GM19395 (cell line): ENCODE measurements around the gene SMIM22.

Source experiments
- ATAC-seq: cut with Tn5 transposase; IDR thresholded peaks from one replicate; pipeline ENCODE4 v1.9.1; 2021; ENCODE audit warnings: mild to moderate bottlenecking, moderate library complexity; ENCODE audit not compliant: unreplicated experiment

SMIM22 gene

DNA sequence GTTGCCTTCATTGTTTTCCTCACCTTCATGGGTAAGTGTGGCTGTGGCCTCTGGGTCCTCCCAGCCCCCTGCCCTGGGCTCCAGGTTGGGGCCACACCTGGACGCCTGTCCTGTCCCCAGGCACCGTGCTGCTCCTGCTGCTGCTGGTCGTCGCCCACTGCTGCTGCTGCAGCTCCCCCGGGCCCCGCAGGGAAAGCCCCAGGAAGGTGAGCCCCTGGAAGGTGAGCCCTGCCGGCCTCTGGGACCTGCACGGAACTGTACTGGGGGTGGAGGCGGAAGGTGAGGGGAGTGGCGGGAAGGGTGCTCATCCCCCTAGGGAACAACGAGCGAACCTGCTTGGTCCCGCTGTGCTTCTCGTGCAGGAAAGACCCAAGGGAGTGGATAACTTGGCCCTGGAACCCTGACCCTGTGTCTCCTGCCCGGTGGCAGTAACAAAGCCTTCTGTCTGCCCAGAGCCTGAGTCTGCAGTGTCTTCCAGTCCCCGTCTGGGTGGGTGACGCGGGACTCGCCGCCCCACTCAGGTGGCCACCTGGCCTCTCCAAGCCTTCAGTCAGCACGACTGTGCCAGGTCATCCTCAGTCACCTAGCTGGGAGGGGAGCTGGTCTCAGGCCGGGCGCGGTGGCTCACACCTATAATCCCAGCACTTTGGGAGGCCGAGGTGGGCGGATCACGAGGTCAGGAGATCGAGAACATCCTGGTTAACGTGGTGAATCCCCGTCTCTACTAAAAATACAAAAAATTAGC, 831 bp downstream of the SMIM22 start:
- ATAC-seq = no peak

DNA sequence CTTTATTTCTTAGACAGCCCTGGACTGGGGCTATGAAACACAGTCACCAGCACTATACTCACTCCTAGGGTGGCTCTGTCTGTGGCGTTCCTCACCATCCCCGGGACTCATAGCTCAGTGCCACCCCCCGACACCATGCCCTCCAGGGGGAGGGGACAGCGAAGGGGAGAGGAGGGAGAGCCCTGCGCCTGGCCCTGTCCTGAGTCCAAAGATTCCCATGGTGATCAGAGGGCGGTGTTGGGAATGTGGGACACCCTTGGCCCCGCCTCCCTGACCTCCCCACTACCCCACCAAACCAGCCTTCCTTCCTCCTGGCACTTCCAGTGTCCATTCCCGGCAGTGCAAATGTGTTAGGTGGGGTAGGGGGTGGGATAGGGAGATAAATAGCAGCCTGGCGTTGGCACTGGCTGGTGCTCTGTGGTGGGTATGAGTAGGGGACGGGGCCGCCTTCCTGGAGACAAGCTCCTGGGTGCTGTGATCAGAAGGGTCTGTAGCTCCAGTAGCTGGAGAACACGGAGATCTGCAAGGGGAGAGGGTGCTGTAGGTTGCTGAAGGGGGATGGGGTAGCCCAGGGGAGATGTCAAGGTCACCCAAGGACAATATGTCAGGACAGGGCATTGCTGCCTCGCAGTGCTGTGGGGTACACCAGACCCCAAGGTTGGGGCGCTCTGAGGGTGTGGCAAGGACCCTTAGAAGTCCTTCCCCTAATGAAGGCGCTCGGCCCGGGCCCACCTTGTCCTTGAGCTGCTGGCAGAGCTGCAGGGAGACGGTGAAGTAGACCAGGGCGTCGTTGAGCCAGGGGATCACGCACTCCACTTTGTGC, 2.0 kb downstream of the SMIM22 start:
- ATAC-seq = no peak

DNA sequence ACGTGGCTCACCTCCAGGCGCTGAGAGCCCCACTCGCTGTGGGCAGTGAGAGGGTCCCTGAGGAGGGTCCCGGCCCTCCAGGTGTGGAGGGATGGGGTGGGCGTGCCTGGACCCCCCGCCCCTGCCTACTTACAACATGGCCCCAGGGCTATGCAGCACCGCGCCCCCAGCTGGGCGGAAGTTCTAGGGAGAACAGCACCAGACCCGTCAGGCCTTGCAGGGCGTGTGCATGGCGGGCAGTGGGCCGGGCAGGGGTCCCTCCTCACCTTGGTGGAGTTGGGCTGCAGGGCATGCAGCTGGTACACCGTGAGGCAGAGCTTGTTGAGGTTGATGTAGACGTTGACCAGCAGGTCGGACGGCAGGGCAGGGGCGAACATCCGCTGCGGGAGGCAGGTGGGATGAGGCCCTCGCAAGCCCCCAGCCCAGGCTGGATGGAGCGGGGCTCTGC, 2.7 kb downstream of the SMIM22 start:
- ATAC-seq = no peak

DNA sequence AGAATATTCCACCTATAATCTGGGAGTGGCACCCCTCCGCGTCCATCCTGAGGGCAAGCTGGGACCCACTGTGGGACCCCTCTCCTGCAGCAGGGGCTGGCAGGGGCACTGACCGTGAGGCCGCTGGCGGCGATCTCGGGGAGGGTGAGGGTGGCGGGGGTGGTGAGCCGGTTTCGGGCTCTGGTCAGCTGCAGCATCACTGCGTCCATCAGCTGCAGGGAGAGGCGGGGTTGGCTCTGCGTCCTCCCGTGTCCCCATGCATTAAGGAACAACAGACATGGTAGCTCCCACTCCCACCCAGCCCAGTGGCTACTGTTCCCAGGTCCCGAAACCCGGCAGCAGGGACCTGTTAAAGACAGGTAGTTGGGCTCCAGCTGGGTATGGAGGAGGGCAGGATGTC, 3.3 kb downstream of the SMIM22 start:
- no peak for ATAC-seq

DNA sequence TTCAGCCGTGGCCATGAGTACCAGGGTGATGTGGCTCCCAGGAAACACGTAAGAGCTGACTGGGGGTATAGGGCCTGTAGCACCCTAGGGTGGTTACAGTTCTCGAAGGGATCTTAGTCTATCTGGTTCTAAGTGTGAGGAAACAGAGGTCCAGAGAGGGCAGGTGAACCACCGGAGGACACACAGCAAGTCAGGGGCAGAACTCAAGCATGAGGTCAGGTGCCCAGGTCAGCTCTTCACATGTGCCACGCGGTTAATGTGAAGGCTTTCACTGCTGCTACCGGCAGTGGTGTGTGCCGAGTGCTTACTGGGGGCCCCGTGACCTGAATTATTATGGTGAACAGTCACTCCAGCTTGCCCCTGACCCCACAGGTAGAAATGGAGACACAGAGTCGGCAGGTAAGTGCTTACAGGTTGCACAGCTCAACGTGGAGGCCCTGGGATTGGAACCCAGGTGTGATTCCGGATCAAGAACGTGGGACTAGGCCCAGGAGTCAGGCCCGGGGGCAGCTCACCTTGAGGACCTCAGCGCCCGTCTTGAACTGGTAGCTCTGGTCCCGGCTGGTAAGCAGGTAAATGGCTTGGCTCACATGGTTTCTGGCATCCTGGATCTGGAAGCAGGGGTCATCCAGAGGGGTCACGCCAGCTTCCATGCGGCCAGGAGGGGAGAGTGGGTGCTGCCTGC, 4.1 kb downstream of the SMIM22 start:
- ATAC-seq = no peak

DNA sequence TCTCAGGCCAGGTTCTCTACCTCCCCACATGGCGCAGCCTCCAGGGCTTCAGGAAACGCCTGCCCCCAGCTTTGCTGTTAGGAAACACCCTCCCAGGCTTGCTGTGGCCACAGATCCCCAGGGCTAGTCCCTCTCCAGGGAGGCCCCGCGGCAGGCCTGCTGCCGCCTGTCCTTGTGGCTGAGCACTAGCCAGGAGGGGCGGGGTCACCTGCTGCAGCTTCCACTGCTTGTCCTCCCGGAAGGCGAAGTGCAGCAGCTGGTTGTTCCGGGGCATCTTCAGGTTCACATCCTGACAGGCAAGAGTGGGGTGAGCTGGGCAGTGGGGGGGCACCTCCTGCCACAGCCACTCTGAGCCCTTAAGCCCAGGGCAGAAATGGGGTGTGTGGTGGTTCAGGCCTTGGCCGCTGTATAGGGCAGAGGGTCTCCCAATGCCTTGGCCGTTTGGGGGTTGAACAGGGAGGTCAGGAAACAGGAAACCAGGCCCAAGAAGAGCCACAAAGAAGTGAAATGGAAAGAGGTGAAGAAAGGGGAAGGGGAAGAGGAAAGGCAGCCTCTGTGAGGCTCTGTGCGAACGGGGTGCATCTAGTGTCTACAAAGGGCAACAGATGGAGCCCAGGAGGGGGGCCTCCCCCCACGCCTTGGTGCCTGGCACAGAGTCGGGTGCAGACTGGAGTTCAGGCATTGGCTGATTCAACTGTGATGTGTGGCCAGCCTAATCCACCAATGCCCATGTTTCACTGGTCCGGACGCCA, 5.3 kb downstream of the SMIM22 start:
- no peak for ATAC-seq

DNA sequence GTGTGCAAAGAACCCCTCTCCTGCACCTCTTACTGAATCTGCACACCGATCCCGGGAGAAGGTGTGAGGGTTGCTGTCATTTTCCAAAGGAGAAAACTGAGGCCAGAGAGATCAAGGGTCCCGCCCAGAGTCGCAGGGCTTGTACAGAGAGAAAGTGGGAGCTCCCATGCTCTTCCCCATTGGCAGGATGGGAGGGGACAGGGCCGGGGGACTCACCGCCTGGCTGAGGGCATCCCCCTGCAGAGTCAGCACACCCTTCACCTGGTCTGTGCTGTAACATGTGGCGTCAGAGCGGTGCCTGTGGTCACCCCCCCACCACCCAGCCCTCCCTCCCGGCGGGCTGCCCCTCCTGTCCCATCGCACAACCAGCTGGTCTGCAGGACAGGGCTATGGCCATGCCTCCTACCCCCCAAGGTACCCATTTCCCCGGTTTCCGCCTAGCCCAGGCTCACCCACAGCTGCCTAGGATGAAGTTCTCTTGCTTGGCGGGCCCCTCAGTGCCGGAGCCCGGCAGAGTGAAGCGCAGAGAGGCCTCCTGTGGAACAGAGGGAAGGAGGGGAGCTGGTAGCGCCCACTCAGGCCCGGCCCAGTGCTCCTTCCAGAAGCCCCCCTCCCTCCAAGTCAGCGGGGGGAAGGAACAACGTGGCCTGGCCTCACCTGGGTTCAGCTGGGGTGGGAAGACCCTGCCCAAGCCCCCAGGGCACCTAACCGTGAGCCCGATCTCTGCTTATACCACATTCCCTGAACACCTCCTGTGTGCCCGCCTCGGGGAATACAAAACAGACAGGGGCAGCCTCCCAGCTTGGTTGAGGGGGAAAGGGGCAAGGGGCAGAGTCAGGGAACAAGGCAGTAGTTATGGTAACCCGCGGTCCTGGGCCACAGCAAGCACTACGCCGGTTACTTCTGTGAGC, 6.1 kb downstream of the SMIM22 start:
- ATAC-seq = no peak

DNA sequence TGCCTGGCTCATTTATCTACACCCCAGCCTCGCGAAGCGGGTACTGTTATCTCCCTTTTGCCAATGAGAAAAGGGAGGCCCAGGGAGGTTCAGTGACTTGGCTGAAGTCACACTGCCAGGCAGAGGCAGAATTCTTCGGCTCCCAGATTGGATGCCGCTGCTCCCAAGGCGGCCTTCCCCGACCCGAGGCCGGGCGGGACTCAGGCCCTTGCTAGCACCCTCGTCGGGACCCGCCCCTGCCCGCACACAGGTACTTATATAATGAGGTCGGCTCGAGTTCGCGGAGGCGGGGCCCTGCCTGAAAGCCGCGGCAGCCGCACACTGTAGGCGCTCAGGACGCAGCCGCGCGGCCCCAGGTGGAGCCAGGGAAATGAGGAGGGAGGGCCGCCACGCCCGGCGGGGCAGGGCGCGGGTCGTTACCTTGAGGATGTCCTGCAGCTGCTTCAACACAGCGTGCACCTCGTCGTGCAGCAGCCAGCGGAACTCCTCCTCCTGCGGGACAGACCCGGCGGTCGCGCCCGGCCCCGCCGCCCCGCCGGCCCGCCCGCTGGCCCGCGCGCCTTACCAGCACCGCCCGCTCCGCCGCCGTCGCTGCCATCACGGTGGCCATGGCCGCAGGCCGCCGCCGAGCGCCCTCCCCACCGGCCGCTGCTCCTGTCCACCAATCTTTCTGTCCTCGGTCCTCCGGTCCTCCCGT, 6.9 kb downstream of the SMIM22 start, which contains the start of gene ROGDI:
TSS of gene ROGDI (minus strand) at position 672 of the 697 bp plus-strand sequence. CDS start at position 610, 62 bp downstream.
- ATAC-seq = peak; percentile 66

DNA sequence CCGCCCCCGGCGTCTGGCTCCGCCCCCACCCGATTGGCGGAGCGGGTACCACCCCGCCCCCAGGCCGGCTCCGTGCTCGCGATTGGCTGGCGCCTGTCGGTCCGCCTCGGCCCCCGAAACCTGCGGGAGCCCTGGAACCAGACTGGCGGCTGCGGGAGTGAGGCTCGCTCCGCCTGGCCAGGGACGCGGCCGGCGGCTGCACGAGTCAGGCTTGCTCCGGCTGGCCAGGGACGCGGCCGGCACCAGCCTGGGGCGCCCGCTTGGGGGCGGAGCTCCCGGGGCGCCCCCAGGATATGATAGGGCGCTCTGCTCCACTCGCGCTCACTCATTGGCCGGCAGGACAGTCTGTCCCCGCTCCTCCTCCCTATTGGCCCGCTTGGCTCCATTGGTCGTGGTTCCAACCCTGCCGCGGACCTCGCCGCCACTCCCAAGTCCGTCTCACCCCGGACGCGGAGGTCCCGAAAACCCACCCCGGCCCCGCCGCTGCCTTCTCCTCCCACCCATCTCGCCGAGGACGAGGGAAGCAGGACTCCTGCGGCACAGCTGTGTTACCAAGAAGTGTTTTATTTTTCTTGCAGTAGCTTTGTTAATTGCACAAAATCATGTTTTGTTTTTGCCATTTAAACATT, 7.6 kb downstream of the SMIM22 start:
- peak; percentile 89 for ATAC-seq

DNA sequence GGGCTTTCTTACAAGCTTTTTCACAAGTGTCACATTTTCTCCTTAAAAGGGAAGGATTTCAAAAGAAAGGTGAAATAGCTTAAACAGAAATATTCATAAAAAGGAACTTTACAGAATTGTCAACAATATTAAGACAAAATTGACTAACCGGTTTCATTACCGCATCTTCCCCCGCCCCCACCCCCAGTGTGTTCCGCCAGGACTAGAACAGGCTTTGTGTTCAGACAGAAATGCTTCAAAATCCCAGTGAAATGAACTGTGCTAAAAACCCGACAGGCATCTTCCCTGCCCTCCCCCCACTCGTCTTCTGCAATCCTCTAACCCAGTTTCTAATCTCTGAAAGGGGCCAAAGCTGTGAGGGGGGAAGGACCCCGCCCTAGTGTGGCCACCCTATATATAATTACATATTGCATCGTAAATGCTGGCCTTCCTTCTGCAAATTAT, 8.3 kb downstream of the SMIM22 start:
- ATAC-seq = no peak

DNA sequence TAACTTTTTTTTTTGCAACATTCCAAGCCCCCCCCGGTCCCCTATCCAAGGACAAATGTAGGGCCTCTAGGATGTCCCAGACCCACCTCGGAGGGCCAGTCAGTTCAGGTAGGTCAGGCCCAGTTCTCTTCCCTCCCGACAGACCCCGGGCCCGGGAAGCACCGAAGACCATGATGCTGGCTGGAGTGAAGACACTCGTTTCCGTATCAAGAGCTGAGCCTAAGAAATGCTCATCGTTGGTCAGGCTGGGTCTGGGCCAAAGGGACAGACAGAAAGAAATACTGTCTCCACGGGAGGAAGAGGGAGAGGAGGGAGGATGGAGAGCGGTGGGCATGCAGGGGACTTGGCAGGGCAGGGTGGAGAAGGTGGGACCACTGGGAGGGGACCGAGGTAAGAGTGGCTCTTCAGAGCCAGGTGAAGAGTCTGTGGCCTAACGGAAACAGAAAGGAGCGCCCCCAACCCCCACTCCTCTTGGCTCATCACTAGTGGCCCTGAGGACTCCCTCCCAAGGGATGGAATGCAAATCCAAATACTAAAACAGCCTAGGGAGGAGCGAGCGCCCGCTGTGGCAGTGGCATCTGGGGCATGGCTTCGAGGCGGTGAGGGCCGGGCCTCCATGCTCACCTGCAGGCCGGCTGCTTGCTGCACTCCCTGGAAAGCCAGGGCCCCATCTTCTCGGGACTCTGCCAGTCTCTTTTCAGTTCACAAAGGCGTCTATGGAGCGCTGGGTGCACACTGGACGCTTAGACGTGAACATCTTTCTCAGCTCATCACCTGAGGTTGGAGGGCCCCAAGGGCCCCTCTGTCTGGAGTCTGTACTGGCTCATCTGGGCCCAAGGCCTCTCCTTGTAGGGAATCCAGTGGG, 9.0 kb downstream of the SMIM22 start:
- ATAC-seq = no peak

DNA sequence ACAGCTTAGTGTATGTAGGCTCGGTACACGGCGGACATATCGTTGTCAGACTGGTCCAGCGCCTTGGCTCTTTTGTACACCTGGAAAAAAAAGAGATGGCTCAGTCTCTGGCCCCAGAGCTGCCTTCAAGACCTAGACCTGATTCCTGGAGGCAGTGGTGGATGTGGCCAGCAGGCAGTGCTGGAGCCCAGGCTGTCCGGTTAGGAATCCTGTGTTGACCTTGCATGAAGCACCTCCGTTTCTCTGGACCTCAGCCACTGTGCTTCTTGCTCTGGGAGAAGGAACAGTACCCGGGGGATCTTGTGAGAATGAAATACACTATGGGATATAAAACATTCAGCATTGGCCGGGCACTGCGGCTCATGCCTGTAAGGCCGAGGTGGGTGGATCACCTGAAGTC, 10.1 kb downstream of the SMIM22 start:
- no peak for ATAC-seq

DNA sequence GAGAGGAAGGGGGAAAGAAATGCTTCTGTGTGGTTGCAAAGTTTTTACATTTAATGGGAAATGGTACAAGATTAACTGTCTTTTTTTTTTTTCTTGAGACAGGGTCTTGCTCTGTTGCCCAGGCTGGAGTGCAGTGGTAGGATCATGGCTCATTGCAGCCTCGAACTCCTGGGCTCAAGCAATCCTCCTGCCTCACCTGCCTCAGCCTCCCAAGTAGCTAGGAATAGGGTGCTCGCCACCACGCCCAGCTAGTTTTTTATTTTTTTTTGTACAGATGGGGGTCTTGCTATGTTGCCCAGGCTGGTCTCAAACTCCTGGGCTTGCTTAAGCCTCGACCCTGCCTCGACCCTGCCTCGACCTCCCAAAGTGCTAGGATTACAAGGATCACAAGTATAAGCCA, 11.1 kb downstream of the SMIM22 start:
- no peak for ATAC-seq

DNA sequence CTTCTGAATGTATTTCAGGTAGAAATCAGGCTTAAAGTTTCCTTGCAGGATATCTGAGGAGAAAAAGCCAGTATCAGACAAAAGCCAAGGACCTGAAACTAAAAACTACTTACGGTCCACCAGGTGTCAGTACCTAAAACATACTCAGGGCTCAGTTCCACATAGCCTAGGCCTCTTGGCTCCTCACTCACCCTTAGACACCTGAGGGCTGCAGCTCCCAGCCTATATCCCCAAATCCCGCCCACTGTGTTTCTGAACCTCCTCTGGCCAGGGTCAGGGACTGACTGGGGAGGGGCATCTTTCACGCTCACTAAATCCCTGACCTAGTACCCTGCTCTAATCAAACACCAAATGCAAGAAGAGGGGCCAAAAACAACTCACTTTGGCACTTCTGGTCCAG, 16.1 kb downstream of the SMIM22 start:
- ATAC-seq = no peak

DNA sequence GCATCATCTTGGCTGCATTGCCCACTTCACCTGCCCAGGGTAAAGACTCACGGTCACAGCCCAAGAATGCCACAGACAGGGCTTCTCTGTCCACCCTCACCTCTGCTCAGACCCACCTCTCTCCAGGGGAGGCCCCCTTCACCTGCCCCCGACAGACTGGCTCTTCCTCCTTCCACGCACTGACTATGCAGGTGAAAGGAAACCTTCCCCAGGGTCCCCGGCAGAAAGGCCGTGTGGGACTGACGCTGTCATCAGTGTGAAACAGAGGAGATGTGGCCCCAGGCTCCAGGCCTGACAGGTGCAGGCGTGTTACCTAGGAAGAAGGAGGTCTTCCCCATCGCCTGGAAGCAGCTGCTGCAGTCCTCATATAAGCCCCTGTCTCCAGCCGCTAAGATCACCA, 16.6 kb downstream of the SMIM22 start:
- no peak for ATAC-seq

DNA sequence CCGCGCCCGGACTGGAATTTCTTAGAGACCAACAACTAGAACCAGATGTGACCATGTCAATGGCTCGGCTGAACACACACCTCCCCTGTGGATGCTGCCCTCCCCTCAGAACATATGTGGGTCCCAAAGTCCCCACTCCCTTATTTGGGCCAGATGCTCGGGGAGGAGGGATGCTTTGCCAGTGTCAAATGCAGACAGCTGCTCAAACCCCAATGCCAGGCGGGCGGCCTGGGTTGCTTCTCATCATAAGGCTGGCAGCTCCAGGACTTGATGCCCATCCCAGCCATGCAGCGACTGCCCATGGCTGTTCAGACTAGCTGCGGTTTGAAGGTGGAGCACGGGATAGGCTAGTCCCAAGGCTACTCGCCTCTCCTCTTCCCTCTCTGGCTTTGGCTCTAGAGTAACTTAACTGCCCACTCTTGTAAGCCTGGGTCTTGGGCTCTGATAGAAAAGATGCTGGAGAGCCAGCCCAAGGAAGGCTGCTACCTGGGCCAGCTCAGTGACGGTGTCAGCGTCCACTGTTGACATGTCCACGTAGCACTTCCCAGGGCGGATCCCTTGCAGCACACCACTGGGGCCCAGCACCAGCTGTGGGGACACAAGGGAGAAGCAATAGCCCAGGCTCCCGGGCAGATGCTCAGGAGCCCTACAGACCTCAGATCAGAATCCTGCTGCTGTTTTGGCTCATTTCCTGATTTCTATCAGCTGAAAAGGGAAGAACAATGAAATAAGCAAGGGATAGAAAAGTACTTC, 18.3 kb downstream of the SMIM22 start:
- no peak for ATAC-seq

DNA sequence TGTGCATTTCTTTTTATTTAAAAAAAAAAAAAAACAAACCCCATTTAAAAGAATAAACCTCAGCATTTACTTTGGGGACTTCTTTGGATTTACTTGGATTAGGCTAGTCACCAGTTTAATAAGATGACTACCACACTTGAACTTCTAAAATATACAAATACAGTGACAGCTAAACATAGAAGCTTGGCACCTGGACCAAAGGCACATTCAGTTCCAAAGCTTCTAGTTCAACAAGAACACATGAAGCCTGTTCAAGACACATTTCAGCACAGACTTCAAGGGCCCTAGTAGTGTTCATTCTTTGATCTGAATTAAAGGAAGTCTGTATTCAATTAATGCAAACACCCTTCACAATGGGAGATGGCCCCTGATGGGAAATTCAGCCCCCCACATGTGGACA, 18.9 kb downstream of the SMIM22 start:
- no peak for ATAC-seq
